Mesenchymal stem cell (in vitro differentiated cells and primary cell): Measurements from ENCODE around the gene CUL2.
"Not testable (repeated sequence)": the region's sequence is repeated elsewhere in the genome, so short reads cannot be mapped to it uniquely, and the experiment has no call there.

Experiments used
- DNase-seq: peaks from one replicate; pipeline ENCODE4 v3.0.0-alpha.2; 2013
- H2AFZ ChIP-seq: one replicate; pipeline ENCODE4 v1.6.1; 2013; ENCODE audit warnings: low read depth, mild to moderate bottlenecking, control low read depth, inconsistent platforms, low read length, moderate library complexity
- H2AK5ac ChIP-seq: 2 replicates; pipeline ENCODE4 v1.6.1; 2013; ENCODE audit warnings: low read length, moderate library complexity, mild to moderate bottlenecking, inconsistent platforms; ENCODE audit not compliant: severe bottlenecking
- H2BK120ac ChIP-seq: one replicate; pipeline ENCODE4 v1.6.1; 2013; ENCODE audit warnings: low read depth, mild to moderate bottlenecking, inconsistent platforms, low read length, moderate library complexity
- H2BK12ac ChIP-seq, 2 experiments: one replicate each; pipeline ENCODE4 v1.6.1; 2013; ENCODE audit warnings: inconsistent platforms in 2 of 2, low read length in 2 of 2, mild to moderate bottlenecking in 2 of 2, moderate library complexity in 2 of 2, control low read depth in 1 of 2
- H2BK15ac ChIP-seq: one replicate; pipeline ENCODE4 v1.6.1; 2013; ENCODE audit warnings: mild to moderate bottlenecking, low read depth, inconsistent platforms; ENCODE audit not compliant: poor library complexity, severe bottlenecking
- H2BK5ac ChIP-seq: 2 replicates; pipeline ENCODE4 v1.6.1; 2013; ENCODE audit warnings: low read depth, mild to moderate bottlenecking, low read length, control low read depth, inconsistent platforms; ENCODE audit not compliant: poor library complexity, severe bottlenecking
- H3K14ac ChIP-seq, 2 experiments: one replicate each; pipeline ENCODE4 v1.6.1; 2013; ENCODE audit warnings: inconsistent platforms in 2 of 2, low read length in 2 of 2, control low read depth in 1 of 2, mild to moderate bottlenecking in 1 of 2, moderate library complexity in 1 of 2
- H3K18ac ChIP-seq, 2 experiments: one replicate each; pipeline ENCODE4 v1.6.1; 2013; ENCODE audit warnings: inconsistent platforms in 2 of 2, low read length in 2 of 2, control low read depth in 1 of 2, low read depth in 1 of 2, mild to moderate bottlenecking in 1 of 2
- H3K23ac ChIP-seq, 2 experiments: one replicate each; pipeline ENCODE4 v1.6.1; 2013; ENCODE audit warnings: inconsistent platforms in 2 of 2, low read length in 2 of 2, mild to moderate bottlenecking in 2 of 2, moderate library complexity in 2 of 2, control low read depth in 1 of 2
- H3K27ac ChIP-seq: 2 replicates; pipeline ENCODE4 v1.5.1; 2013; ENCODE audit warnings: mild to moderate bottlenecking, moderate library complexity, low read length, control low read depth, inconsistent platforms; ENCODE audit not compliant: poor library complexity, severe bottlenecking
- H3K27me3 ChIP-seq, 2 experiments: 2 replicates each; pipeline versions ENCODE4 v1.6.1 to v1.7.0; 2013; ENCODE audit warnings: low read length in 2 of 2, mild to moderate bottlenecking in 2 of 2, moderate library complexity in 2 of 2, control low read depth in 1 of 2, inconsistent platforms in 1 of 2; ENCODE audit not compliant: control insufficient read depth in 1 of 2, insufficient read depth in 1 of 2
- H3K36me3 ChIP-seq, 2 experiments: 2 replicates each; pipeline versions ENCODE4 v1.6.1 to v1.7.0; 2013; ENCODE audit warnings: low read length in 2 of 2, control low read depth in 1 of 2, inconsistent platforms in 1 of 2, low read depth in 1 of 2, mild to moderate bottlenecking in 1 of 2; ENCODE audit not compliant: insufficient read depth in 2 of 2, control insufficient read depth in 1 of 2
- H3K4ac ChIP-seq, 2 experiments: one replicate each; pipeline ENCODE4 v1.6.1; 2013; ENCODE audit warnings: inconsistent platforms in 2 of 2, low read length in 2 of 2, mild to moderate bottlenecking in 2 of 2, moderate library complexity in 2 of 2, control low read depth in 1 of 2, low read depth in 1 of 2
- H3K4me1 ChIP-seq: 2 replicates; pipeline ENCODE4 v1.6.1; 2013; ENCODE audit warnings: low read depth, low read length, control low read depth; ENCODE audit not compliant: control insufficient read depth, insufficient read depth
- H3K4me2 ChIP-seq: 2 replicates; pipeline ENCODE4 v1.6.1; 2013; ENCODE audit warnings: low read length, mild to moderate bottlenecking, inconsistent platforms; ENCODE audit not compliant: poor library complexity, severe bottlenecking
- H3K4me3 ChIP-seq, 2 experiments: 2 replicates each; pipeline versions ENCODE4 v1.5.1 to v1.7.0; 2013; ENCODE audit warnings: low read length in 2 of 2, mild to moderate bottlenecking in 2 of 2, control low read depth in 1 of 2, low read depth in 1 of 2; ENCODE audit not compliant: insufficient read depth in 1 of 2
- H3K79me1 ChIP-seq: replicated peaks from 2 replicates; pipeline ENCODE4 v1.6.1; 2013; ENCODE audit warnings: mild to moderate bottlenecking, control low read depth, low read length, inconsistent platforms; ENCODE audit not compliant: poor library complexity, severe bottlenecking
- H3K9ac ChIP-seq: 2 replicates; pipeline ENCODE4 v1.7.0; 2013; ENCODE audit warnings: mild to moderate bottlenecking, low read length, moderate library complexity
- H3K9me3 ChIP-seq: 2 replicates; pipeline ENCODE4 v1.7.0; 2013; ENCODE audit warnings: mild to moderate bottlenecking, low read length; ENCODE audit not compliant: control insufficient read depth
- H4K8ac ChIP-seq: one replicate; pipeline ENCODE4 v1.6.1; 2013; ENCODE audit warnings: inconsistent platforms, mild to moderate bottlenecking, low read length, moderate library complexity
- H4K91ac ChIP-seq: one replicate; pipeline ENCODE4 v1.6.1; 2013; ENCODE audit warnings: mild to moderate bottlenecking, low read length, inconsistent platforms
- WGBS: methylation state at CpG from one replicate; pipeline ENCODE4 v1.1.7; 2013; ENCODE audit warnings: mixed read lengths; 5-methylcytosine and 5-hydroxymethylcytosine counted together

Gene CUL2

DNA sequence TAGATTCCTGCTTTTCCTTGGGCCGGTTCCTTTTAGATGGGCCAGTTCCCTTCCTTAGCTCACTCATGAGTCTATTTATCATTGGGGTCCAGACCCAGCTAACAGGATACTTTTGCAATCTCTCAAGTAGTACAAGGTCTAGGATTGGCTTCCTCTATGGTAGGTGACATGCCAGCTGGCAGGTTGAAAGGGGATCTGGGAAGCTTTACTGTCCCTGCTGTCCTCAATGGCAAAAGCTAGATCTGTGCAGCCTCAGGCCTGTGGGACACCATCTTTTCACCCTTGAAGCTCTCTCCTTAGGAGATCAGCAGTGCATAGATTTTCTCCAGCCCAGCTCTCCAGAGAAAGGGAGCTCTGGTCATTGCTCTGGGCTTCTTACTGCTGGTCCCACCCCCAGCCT lies 96.4 kb downstream of the CUL2 start:
- Histone ChIP-seq H3K23ac (no peak overlapping the region), H3K4me2 (no peak overlapping the region)
- WGBS = 94% methylated on average over 1 of the region's 1 CpG

DNA sequence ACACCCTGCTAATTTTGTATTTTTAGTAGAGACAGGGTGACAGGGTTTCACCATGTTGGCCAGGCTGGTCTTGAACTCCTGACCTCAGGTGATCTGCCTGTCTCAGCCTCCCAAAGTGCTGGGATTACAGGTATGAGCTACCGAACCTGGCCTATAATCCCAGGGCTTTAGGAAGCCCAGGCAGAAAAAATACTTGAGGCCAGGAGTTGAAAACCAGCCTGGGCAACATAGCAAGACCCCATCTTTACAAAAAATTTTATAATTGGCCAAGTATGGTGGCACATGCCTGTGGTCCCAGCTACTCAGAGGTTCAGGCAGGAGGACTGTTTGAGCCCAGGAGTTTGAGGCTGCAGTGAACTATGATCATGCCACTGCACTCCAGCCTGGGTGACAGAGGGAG lies 99.0 kb downstream of the CUL2 start:
- H3K36me3 ChIP-seq, H3K4me1 ChIP-seq: not testable (repeated sequence)
- WGBS = 94% methylated on average over 1 of the region's 1 CpG

More for the DNA sequence above, 96.4 kb downstream of the CUL2 start:
- H3K9me3 ChIP-seq = no peaks in the 10 kb centered on the region
- H2AFZ ChIP-seq = no peak overlapping the region
- no peak overlapping the region for H3K4ac ChIP-seq
- no peak overlapping the region for H3K14ac ChIP-seq
- no peak overlapping the region for H3K4me3 ChIP-seq
- no peak overlapping the region for H2BK5ac ChIP-seq
- H3K36me3 ChIP-seq = no peaks in the 10 kb centered on the region
- H3K27ac ChIP-seq = no peak overlapping the region
- H3K27me3 ChIP-seq = no peaks in the 10 kb centered on the region
- no peak overlapping the region for H2BK12ac ChIP-seq
- H2AK5ac ChIP-seq = peak overlapping the region; percentile 6
- H4K8ac ChIP-seq = no peak overlapping the region
- H3K79me1 ChIP-seq = no peaks in the 10 kb centered on the region
- H2BK120ac ChIP-seq = no peak overlapping the region
- DNase-seq = no peak
- no peak overlapping the region for H2BK15ac ChIP-seq
- no peak overlapping the region for H3K18ac ChIP-seq
- no peak overlapping the region for H3K9ac ChIP-seq
- H4K91ac ChIP-seq = no peak overlapping the region
- peaks cover 9% of the 10 kb centered on the region for H3K4me1 ChIP-seq

DNA sequence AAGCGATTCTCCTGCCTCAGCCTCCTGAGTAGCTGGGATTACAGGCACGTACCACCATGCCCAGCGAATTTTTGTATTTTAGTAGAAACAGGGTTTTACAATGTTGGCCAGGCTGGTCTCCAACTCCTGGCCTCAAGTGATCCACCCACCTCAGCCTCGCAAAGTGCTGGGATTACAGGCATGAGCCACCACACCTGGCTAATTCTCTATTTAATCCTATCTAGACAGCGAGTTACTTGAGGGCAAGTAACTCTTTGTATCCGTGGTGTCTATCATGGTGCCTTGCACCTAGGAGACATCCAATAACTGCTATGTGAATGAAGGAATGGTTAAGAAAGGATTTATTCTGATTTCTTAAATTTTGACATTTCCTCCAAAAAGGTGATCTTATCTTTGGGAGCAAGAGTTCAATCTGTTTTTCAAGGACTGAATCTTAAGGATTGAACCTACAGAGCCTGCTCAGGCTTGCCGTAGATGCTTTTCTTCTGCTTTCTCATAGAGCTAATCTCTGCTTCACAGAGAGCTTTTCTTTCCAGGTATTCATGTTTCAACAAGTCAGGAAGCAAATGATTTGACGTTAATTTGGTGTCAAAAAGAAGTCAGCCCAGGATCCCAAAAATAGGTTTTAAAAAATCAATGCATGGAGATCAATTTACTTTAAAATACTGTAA lies 101.6 kb downstream of the CUL2 start:
- Histone ChIP-seq H2BK12ac (no peak overlapping the region), H2BK5ac (no peak overlapping the region), H2AK5ac (no peak overlapping the region), H3K27ac (no peak overlapping the region), H3K9me3 (peaks cover 24% of the 10 kb centered on the region), H3K4me2 (no peak overlapping the region), H3K27me3 (no peaks in the 10 kb centered on the region), H4K91ac (no peak overlapping the region), H2BK15ac (no peak overlapping the region), H3K9ac (no peak overlapping the region), H3K4me3 (no peak overlapping the region), H3K36me3 (no peaks in the 10 kb centered on the region), H2AFZ (no peak overlapping the region), H3K79me1 (no peaks in the 10 kb centered on the region), H3K18ac (no peak overlapping the region), H3K4ac (no peak overlapping the region), H3K23ac (no peak overlapping the region), H4K8ac (no peak overlapping the region), H2BK120ac (no peak overlapping the region), H3K14ac (no peak overlapping the region), H3K4me1 (peaks cover 2% of the 10 kb centered on the region)
- DNase-seq = no peak
- over 99% methylated on average over 6 of the region's 8 CpGs for WGBS

More for the DNA sequence above, 99.0 kb downstream of the CUL2 start:
- not testable (repeated sequence) for H2AK5ac ChIP-seq, H3K14ac ChIP-seq, H2BK5ac ChIP-seq, H3K4ac ChIP-seq, H3K79me1 ChIP-seq, H3K23ac ChIP-seq, H3K27me3 ChIP-seq, H4K8ac ChIP-seq, H3K18ac ChIP-seq, DNase-seq, H4K91ac ChIP-seq, H2BK15ac ChIP-seq, H3K4me2 ChIP-seq, H2BK12ac ChIP-seq, H3K27ac ChIP-seq, H3K4me3 ChIP-seq, H3K9me3 ChIP-seq, H3K9ac ChIP-seq, H2BK120ac ChIP-seq, H2AFZ ChIP-seq

DNA sequence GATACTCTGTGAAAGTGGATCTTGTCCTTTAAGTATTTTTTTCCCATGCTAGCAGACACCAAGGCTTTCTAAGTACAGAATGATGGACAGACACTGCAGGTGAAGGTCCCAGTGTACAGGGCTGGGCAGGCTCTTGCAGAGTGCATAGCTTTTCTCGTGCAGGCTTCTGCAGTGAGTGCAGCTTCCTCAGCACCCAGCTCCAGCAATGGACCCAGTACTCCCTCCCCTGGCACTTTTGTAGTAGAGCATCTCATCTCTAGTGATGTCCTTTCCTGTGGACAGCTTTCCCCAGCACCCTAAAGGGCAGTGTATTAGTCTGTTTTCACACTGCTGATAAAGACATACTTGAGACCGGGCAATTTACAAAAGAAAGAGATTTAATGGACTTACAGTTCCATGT lies 104.3 kb downstream of the CUL2 start:
- Histone ChIP-seq H3K4me3 (no peak overlapping the region), H3K14ac (no peak overlapping the region), H3K9ac (no peak overlapping the region), H3K4me2 (no peak overlapping the region), H3K36me3 (no peaks in the 10 kb centered on the region), H2AK5ac (no peak overlapping the region), H3K27me3 (no peaks in the 10 kb centered on the region), H3K4ac (no peak overlapping the region), H2AFZ (no peak overlapping the region), H4K91ac (no peak overlapping the region), H2BK120ac (no peak overlapping the region), H3K27ac (no peak overlapping the region), H3K18ac (no peak overlapping the region), H2BK12ac (no peak overlapping the region), H3K79me1 (no peaks in the 10 kb centered on the region), H4K8ac (no peak overlapping the region), H2BK15ac (no peak overlapping the region), H3K9me3 (peaks cover 24% of the 10 kb centered on the region), H3K23ac (no peak overlapping the region), H3K4me1 (no peaks in the 10 kb centered on the region), H2BK5ac (no peak overlapping the region)
- WGBS = 56% methylated on average over 2 of the region's 2 CpGs
- DNase-seq = peak; percentile 17
